ENCODE measurements around the gene GSE1.

- TF ChIP-seq ARNT (IDR thresholded peaks at IDR 0.05) = no peak
- TF ChIP-seq NFRKB (IDR thresholded peaks at IDR 0.05) = no peak
- TF ChIP-seq ELF4 (IDR thresholded peaks at IDR 0.05) = no peak
- no peak for TF ChIP-seq ZNF384 (IDR thresholded peaks at IDR 0.05)
- TF ChIP-seq FOXA1 (IDR thresholded peaks at IDR 0.05) = no peak
- TF ChIP-seq TARDBP (IDR thresholded peaks at IDR 0.05) = no peak
- TF ChIP-seq SP1 (IDR thresholded peaks at IDR 0.05) = no peak
- no peak for TF ChIP-seq FOXK2 (IDR thresholded peaks at IDR 0.05)
- TF ChIP-seq HDGF (IDR thresholded peaks at IDR 0.05; ENCODE audit: borderline replicate concordance) = no peak
- TF ChIP-seq BHLHE40 (IDR thresholded peaks at IDR 0.05; ENCODE audit: borderline replicate concordance) = no peak
- no peak for TF ChIP-seq FOXM1 (IDR thresholded peaks at IDR 0.05; ENCODE audit: borderline replicate concordance)
Measured at GRCh38 chr16:85681255-85681654, 68.1 kb downstream of the GSE1 start.
